Duodenal mucosa (tissue), 2 donors: ENCODE results near the gene UBR3.
"Not testable (repeated sequence)": the region's sequence is repeated elsewhere in the genome, so short reads cannot be mapped to it uniquely, and the experiment has no call there.

Experiments used
- H3K27ac ChIP-seq: one replicate; pipeline ENCODE4 v1.7.0; 2013; ENCODE audit warnings: low read depth, low read length
- H3K27me3 ChIP-seq, 2 donors: one replicate each; pipeline ENCODE4 v1.7.0; 2013; ENCODE audit warnings: low read length in 2 of 2, control low read depth in 1 of 2; ENCODE audit not compliant: insufficient read depth in 2 of 2, control insufficient read depth in 1 of 2
- H3K36me3 ChIP-seq, 2 donors: one replicate each; pipeline ENCODE4 v1.7.0; 2013; ENCODE audit warnings: low read length in 2 of 2, control low read depth in 1 of 2; ENCODE audit not compliant: insufficient read depth in 2 of 2, control insufficient read depth in 1 of 2
- H3K4me1 ChIP-seq, 2 donors: one replicate each; pipeline ENCODE4 v1.7.0; 2013; ENCODE audit warnings: low read length in 2 of 2, control low read depth in 1 of 2; ENCODE audit not compliant: insufficient read depth in 2 of 2, control insufficient read depth in 1 of 2
- H3K4me3 ChIP-seq, 2 donors: one replicate each; pipeline ENCODE4 v1.7.0; 2013; ENCODE audit warnings: low read length in 2 of 2, low read depth in 1 of 2
- H3K9ac ChIP-seq, 2 donors: one replicate each; pipeline ENCODE4 v1.7.0; 2013; ENCODE audit warnings: low read length in 2 of 2, low read depth in 1 of 2
- H3K9me3 ChIP-seq, 2 donors: one replicate each; pipeline ENCODE4 v1.7.0; 2013; ENCODE audit warnings: low read length in 2 of 2, control low read depth in 1 of 2; ENCODE audit not compliant: control insufficient read depth in 1 of 2

The UBR3 gene

GRCh38 chr2:169897834-169898233 lies 70.6 kb downstream of the UBR3 start:
- H3K27me3 ChIP-seq, result no peaks in the 10 kb centered on the region
- peaks cover 12 to 13% of the 10 kb centered on the region in 2 donors for H3K36me3 ChIP-seq
- H3K4me1 ChIP-seq, result no peaks in the 10 kb centered on the region
- no peak overlapping the region for H3K4me3 ChIP-seq
- H3K27ac ChIP-seq, result no peak overlapping the region
- H3K9ac ChIP-seq, result no peak overlapping the region
- no peaks in the 10 kb centered on the region for H3K9me3 ChIP-seq

GRCh38 chr2:169900103-169900502 lies 72.8 kb downstream of the UBR3 start:
- H3K27me3 ChIP-seq, H3K9me3 ChIP-seq, H3K9ac ChIP-seq, H3K4me3 ChIP-seq, H3K4me1 ChIP-seq, H3K27ac ChIP-seq: not testable (repeated sequence)
- peaks cover 7 to 13% of the 10 kb centered on the region in 2 donors for H3K36me3 ChIP-seq

GRCh38 chr2:169900686-169901085 lies 73.4 kb downstream of the UBR3 start:
- H3K9me3 ChIP-seq, result no peaks in the 10 kb centered on the region
- H3K27me3 ChIP-seq, result no peaks in the 10 kb centered on the region
- no peak overlapping the region for H3K4me3 ChIP-seq
- H3K27ac ChIP-seq, result no peak overlapping the region
- H3K36me3 ChIP-seq, result peaks cover 8 to 11% of the 10 kb centered on the region in 2 donors
- no peaks in the 10 kb centered on the region for H3K4me1 ChIP-seq
- H3K9ac ChIP-seq, result no peak overlapping the region

DNA sequence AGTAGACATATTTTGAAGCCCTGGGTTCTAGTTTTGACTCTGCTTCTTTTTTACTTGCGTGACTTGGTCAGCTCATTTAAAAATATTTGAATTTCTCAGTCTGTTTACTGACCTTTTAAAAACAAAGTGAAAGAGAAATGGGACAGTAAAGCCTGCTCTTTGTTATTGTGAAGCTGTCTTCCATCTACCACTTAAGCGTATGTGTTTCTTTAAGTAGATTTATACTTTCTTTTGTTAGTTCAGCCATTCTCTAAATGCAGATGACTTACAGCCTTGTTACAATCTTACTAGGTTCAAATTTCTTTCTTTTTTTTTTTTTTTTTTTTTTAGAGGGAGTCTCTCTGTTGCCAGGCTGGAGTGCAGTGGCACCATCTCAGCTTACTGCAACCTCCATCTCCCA lies 79.5 kb downstream of the UBR3 start:
- no peak overlapping the region for H3K9ac ChIP-seq
- no peaks in the 10 kb centered on the region for H3K27me3 ChIP-seq
- H3K27ac ChIP-seq, result no peak overlapping the region
- no peaks in the 10 kb centered on the region for H3K4me1 ChIP-seq
- no peak overlapping the region for H3K4me3 ChIP-seq
- peaks cover 5 to 11% of the 10 kb centered on the region in 2 donors for H3K36me3 ChIP-seq
- no peaks in the 10 kb centered on the region for H3K9me3 ChIP-seq

GRCh38 chr2:169909376-169909775 lies 82.1 kb downstream of the UBR3 start:
- H3K9ac ChIP-seq, result no peak overlapping the region
- no peaks in the 10 kb centered on the region for H3K9me3 ChIP-seq
- H3K4me3 ChIP-seq, result no peak overlapping the region
- H3K4me1 ChIP-seq, result no peaks in the 10 kb centered on the region
- H3K27me3 ChIP-seq, result no peaks in the 10 kb centered on the region
- no peak overlapping the region for H3K27ac ChIP-seq
- H3K36me3 ChIP-seq, result peaks cover 0 to 14% of the 10 kb centered on the region in 2 donors

DNA sequence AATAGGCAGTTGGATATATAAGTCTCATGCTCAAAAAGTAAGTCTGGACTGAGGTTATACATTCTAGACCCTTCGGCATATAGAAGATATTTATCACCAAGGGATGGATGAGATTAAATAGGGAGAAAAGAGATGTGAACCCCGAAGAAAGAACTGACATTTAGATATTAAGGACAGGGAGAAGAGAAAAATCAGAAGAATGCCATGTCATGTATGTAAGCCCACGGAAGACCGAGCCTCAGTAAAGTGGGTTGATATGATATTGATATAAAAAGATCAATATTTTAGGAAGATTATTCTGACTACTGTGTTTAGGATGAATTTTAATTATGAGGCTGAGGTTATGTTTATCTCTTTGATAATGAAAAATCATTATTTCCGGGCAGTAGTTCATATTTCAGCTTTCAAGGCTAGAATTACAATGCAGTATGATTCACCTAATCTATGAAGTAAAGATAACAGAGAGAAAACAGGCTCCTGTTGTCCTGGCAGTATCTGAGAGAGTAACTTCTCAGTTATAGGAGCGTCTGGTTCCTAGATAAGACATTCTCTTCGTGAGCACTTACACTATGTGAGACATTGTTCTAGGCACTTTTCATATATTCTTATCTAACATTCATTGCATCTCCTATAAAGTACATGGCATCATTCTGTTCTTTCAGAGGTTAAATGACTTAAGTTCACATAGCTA lies 83.0 kb downstream of the UBR3 start:
- H3K27ac ChIP-seq, result no peak overlapping the region
- H3K4me3 ChIP-seq, result no peak overlapping the region
- H3K9me3 ChIP-seq, result no peaks in the 10 kb centered on the region
- peaks cover 0 to 18% of the 10 kb centered on the region in 2 donors for H3K36me3 ChIP-seq
- H3K27me3 ChIP-seq, result no peaks in the 10 kb centered on the region
- no peak overlapping the region for H3K9ac ChIP-seq
- no peaks in the 10 kb centered on the region for H3K4me1 ChIP-seq

GRCh38 chr2:169911119-169911518 lies 83.9 kb downstream of the UBR3 start:
- H3K36me3 ChIP-seq, result peaks cover 0 to 10% of the 10 kb centered on the region in 2 donors
- no peak overlapping the region for H3K4me3 ChIP-seq
- H3K9ac ChIP-seq, result no peak overlapping the region
- no peak overlapping the region for H3K27ac ChIP-seq
- no peaks in the 10 kb centered on the region for H3K4me1 ChIP-seq
- no peaks in the 10 kb centered on the region for H3K27me3 ChIP-seq
- no peaks in the 10 kb centered on the region for H3K9me3 ChIP-seq

DNA sequence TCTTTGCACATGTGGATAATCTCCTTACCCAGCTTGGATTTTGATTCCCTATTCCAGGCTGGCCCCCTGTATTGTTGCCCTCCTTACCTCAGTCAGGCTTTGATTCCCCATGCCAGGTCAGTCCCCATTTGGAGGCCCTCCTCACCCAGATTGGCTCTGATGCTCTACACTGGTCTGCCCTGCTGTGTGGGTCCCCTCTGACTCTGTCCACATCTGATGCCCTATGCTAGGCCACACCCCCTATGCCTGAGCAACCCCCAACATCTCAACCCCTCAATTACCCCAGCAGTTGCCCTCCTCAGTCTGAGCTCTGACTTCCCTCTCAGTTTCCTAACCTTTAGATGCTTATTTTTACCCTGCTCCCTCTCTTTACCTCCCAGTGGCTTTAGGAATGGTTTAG lies 89.4 kb downstream of the UBR3 start:
- no peaks in the 10 kb centered on the region for H3K4me1 ChIP-seq
- H3K9me3 ChIP-seq, result no peaks in the 10 kb centered on the region
- no peak overlapping the region for H3K9ac ChIP-seq
- H3K27me3 ChIP-seq, result no peaks in the 10 kb centered on the region
- H3K4me3 ChIP-seq, result no peak overlapping the region
- H3K36me3 ChIP-seq, result peaks cover 0 to 26% of the 10 kb centered on the region in 2 donors
- no peak overlapping the region for H3K27ac ChIP-seq

DNA sequence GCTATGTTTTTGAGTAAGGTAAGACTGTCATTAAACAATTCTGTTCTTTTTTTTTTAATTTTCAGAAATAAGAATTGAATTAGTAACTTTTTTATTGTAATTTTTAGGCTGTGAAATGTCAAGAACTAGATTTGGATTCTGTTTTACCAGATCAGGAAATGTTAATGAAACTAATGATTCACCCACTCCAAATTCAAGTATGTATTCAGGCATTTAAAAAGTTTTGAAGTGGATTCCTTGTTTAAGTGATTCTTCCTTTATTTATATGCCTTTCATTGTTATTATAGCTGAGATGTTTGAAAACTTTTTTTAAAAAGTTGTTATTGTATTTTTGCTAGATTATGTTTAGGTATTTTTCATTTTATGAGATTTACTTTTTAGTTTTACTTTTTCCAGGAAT lies 96.7 kb downstream of the UBR3 start:
- H3K27ac ChIP-seq, result no peak overlapping the region
- no peaks in the 10 kb centered on the region for H3K27me3 ChIP-seq
- H3K36me3 ChIP-seq, result peaks cover 0 to 19% of the 10 kb centered on the region in 2 donors
- H3K4me3 ChIP-seq, result no peak overlapping the region
- H3K9ac ChIP-seq, result no peak overlapping the region
- no peaks in the 10 kb centered on the region for H3K9me3 ChIP-seq
- no peaks in the 10 kb centered on the region for H3K4me1 ChIP-seq

DNA sequence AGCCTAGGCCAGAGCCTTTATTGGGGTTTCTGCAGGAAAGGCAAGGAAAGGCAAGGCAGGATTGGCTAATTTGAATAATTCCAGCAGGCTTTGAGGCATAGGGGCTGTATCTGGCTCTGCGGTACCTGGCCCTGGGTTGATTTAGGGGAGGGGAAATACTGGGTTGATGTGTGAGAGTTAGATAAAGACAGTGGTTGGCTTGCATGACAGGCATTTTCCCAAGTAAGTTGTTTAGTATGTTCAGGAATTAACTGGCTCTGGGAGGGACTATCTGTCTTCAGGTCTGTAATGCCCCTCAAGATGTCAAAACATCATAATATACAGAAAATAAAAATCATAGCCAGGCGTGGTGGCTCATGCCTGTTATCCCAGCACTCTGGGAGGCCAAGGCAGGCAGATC lies 98.7 kb downstream of the UBR3 start:
- Histone ChIP-seq H3K27ac (no peak overlapping the region), H3K4me1 (no peaks in the 10 kb centered on the region), H3K4me3 (no peak overlapping the region), H3K36me3 (peaks cover 0 to 17% of the 10 kb centered on the region in 2 donors), H3K9me3 (no peaks in the 10 kb centered on the region), H3K27me3 (no peaks in the 10 kb centered on the region), H3K9ac (no peak overlapping the region)
